Ectodermal cell (in vitro differentiated cells): Measurements from ENCODE around the gene ITIH5.
A peak's percentile ranks its signal among the peaks of the same experiment; 100 is the strongest.

Experiments
- H3K27ac ChIP-seq: 2 replicates; pipeline ENCODE4 v1.7.0; 2013; ENCODE audit warnings: mild to moderate bottlenecking, low read depth, low read length; ENCODE audit not compliant: insufficient read depth, poor library complexity, severe bottlenecking
- H3K27me3 ChIP-seq: 2 replicates; pipeline ENCODE4 v1.7.0; 2013; ENCODE audit warnings: mild to moderate bottlenecking, low read length; ENCODE audit not compliant: insufficient read depth, control insufficient read depth, poor library complexity, severe bottlenecking
- H3K36me3 ChIP-seq: one replicate; pipeline ENCODE4 v1.7.0; 2013; ENCODE audit warnings: low read length; ENCODE audit not compliant: control insufficient read depth, insufficient read depth
- H3K4me1 ChIP-seq: one replicate; pipeline ENCODE4 v1.7.0; 2013; ENCODE audit warnings: low read length; ENCODE audit not compliant: control insufficient read depth, insufficient read depth
- H3K4me3 ChIP-seq: 2 replicates; pipeline ENCODE4 v1.7.0; 2013; ENCODE audit warnings: low read depth, low read length, control low read depth; ENCODE audit not compliant: insufficient read depth
- H3K9me3 ChIP-seq: 2 replicates; pipeline ENCODE4 v1.7.0; 2013; ENCODE audit warnings: mild to moderate bottlenecking, low read length, moderate library complexity; ENCODE audit not compliant: control insufficient read depth
- WGBS, 2 experiments: methylation state at CpG; one replicate each; pipeline ENCODE4 v1.1.7; 2013; ENCODE audit warnings: missing lambda C conversion rate in 2 of 2; 5-methylcytosine and 5-hydroxymethylcytosine counted together

The ITIH5 gene

GRCh38 chr10:7544203-7544602 lies 122.6 kb downstream of the ITIH5 start:
- Histone ChIP-seq H3K4me1 (no peaks in the 10 kb centered on the region), H3K9me3 (no peaks in the 10 kb centered on the region), H3K4me3 (no peak overlapping the region), H3K27ac (no peak overlapping the region), H3K27me3 (no peaks in the 10 kb centered on the region), H3K36me3 (no peaks in the 10 kb centered on the region)
- WGBS, 2 experiments: 81 to 87% methylated on average over 6 of the region's 6 CpGs

GRCh38 chr10:7542189-7542914 lies 124.4 kb downstream of the ITIH5 start:
- H3K27ac ChIP-seq: no peak overlapping the region
- H3K36me3 ChIP-seq: no peaks in the 10 kb centered on the region
- no peak overlapping the region for H3K4me3 ChIP-seq
- H3K27me3 ChIP-seq: no peaks in the 10 kb centered on the region
- 89 to 90% methylated on average over 5 to 6 of the region's 6 CpGs for WGBS, 2 experiments
- H3K9me3 ChIP-seq: no peaks in the 10 kb centered on the region
- no peaks in the 10 kb centered on the region for H3K4me1 ChIP-seq

- H3K36me3 ChIP-seq: no peaks in the 10 kb centered on the region
- WGBS, 2 experiments: 31 to 35% methylated on average over 19 to 22 of the region's 22 CpGs
- peak overlapping the region; percentile 85 for H3K27ac ChIP-seq
- no peaks in the 10 kb centered on the region for H3K27me3 ChIP-seq
- no peak overlapping the region for H3K4me3 ChIP-seq
- H3K9me3 ChIP-seq: no peaks in the 10 kb centered on the region
- H3K4me1 ChIP-seq: no peaks in the 10 kb centered on the region
Measured at GRCh38 chr10:7541137-7542087, 125.4 kb downstream of the ITIH5 start.

- Histone ChIP-seq H3K9me3 (no peaks in the 10 kb centered on the region), H3K27me3 (no peaks in the 10 kb centered on the region), H3K27ac (no peak overlapping the region), H3K4me3 (no peak overlapping the region), H3K36me3 (no peaks in the 10 kb centered on the region), H3K4me1 (no peaks in the 10 kb centered on the region)
- 95 to 96% methylated on average over 6 of the region's 6 CpGs for WGBS, 2 experiments
Measured at GRCh38 chr10:7538970-7539654, 127.7 kb downstream of the ITIH5 start.

GRCh38 chr10:7537126-7537525 lies 129.6 kb downstream of the ITIH5 start:
- Histone ChIP-seq H3K27me3 (no peaks in the 10 kb centered on the region), H3K9me3 (no peaks in the 10 kb centered on the region), H3K4me1 (no peaks in the 10 kb centered on the region), H3K36me3 (no peaks in the 10 kb centered on the region), H3K27ac (no peak overlapping the region), H3K4me3 (no peak overlapping the region)
- 75 to 80% methylated on average over 3 of the region's 3 CpGs for WGBS, 2 experiments

- no peak overlapping the region for H3K4me3 ChIP-seq
- no peaks in the 10 kb centered on the region for H3K27me3 ChIP-seq
- no peak overlapping the region for H3K27ac ChIP-seq
- WGBS, 2 experiments: 92 to 98% methylated on average over 4 to 5 of the region's 5 CpGs
- H3K36me3 ChIP-seq: no peaks in the 10 kb centered on the region
- no peaks in the 10 kb centered on the region for H3K9me3 ChIP-seq
- H3K4me1 ChIP-seq: no peaks in the 10 kb centered on the region
Measured at GRCh38 chr10:7534480-7534852, 132.3 kb downstream of the ITIH5 start.

- Histone ChIP-seq H3K36me3 (no peaks in the 10 kb centered on the region), H3K9me3 (no peaks in the 10 kb centered on the region), H3K4me3 (no peak overlapping the region), H3K27ac (no peak overlapping the region), H3K4me1 (no peaks in the 10 kb centered on the region), H3K27me3 (no peaks in the 10 kb centered on the region)
- WGBS, 2 experiments: 84 to 85% methylated on average over 7 of the region's 7 CpGs
Measured at GRCh38 chr10:7533657-7534479, 132.9 kb downstream of the ITIH5 start.

- Histone ChIP-seq H3K27ac (peak overlapping the region; percentile 8), H3K9me3 (no peaks in the 10 kb centered on the region), H3K27me3 (no peaks in the 10 kb centered on the region), H3K4me3 (no peak overlapping the region), H3K36me3 (no peaks in the 10 kb centered on the region), H3K4me1 (no peaks in the 10 kb centered on the region)
- 83% methylated on average over 23 of the region's 23 CpGs for WGBS, 2 experiments
Measured at GRCh38 chr10:7532723-7533498, 133.9 kb downstream of the ITIH5 start.

- H3K27ac ChIP-seq: no peak overlapping the region
- H3K36me3 ChIP-seq: no peaks in the 10 kb centered on the region
- no peaks in the 10 kb centered on the region for H3K27me3 ChIP-seq
- H3K9me3 ChIP-seq: no peaks in the 10 kb centered on the region
- 54 to 56% methylated on average over 6 of the region's 7 CpGs for WGBS, 2 experiments
- H3K4me1 ChIP-seq: no peaks in the 10 kb centered on the region
- H3K4me3 ChIP-seq: no peak overlapping the region
Measured at GRCh38 chr10:7529638-7530037, 137.1 kb downstream of the ITIH5 start.
